Globus pallidus (tissue), 1 donor: ENCODE measurements around the gene STYXL2.

Experiments
- DNase-seq: peaks from one replicate; pipeline ENCODE4 v3.0.0-alpha.2; 2015; ENCODE audit warnings: low spot score

Gene STYXL2

GRCh38 chr1:167110586-167110985, 16.7 kb downstream of the STYXL2 start:
- DNase-seq: no peak

- no peak for DNase-seq
These were observed 18.2 kb downstream of the STYXL2 start for GRCh38 chr1:167111868-167112709.

- DNase-seq: no peak
These were observed 20.9 kb downstream of the STYXL2 start for GRCh38 chr1:167114725-167115124.

- DNase-seq: no peak
These were observed 21.8 kb downstream of the STYXL2 start for GRCh38 chr1:167115655-167116054.

GRCh38 chr1:167116174-167116573, 22.3 kb downstream of the STYXL2 start:
- no peak for DNase-seq

- no peak for DNase-seq
These were observed 23.4 kb downstream of the STYXL2 start for GRCh38 chr1:167117225-167117624.

GRCh38 chr1:167118188-167118587, 24.3 kb downstream of the STYXL2 start:
- DNase-seq: no peak

GRCh38 chr1:167119696-167120095, 25.8 kb downstream of the STYXL2 start:
- DNase-seq: peak; percentile 18

- no peak for DNase-seq
These were observed 27.0 kb downstream of the STYXL2 start for GRCh38 chr1:167120899-167121298.

- DNase-seq: peak; percentile 15
These were observed 27.7 kb downstream of the STYXL2 start for GRCh38 chr1:167121375-167122120.

GRCh38 chr1:167122121-167122480, 28.2 kb downstream of the STYXL2 start:
- DNase-seq: no peak

GRCh38 chr1:167122568-167122967, 28.7 kb downstream of the STYXL2 start:
- DNase-seq: no peak

- no peak for DNase-seq
These were observed 32.4 kb downstream of the STYXL2 start for GRCh38 chr1:167126317-167126716.

GRCh38 chr1:167126811-167127210, 32.9 kb downstream of the STYXL2 start:
- DNase-seq: no peak

- no peak for DNase-seq
These were observed 33.4 kb downstream of the STYXL2 start for GRCh38 chr1:167127236-167127635.

- no peak for DNase-seq
These were observed 33.8 kb downstream of the STYXL2 start for GRCh38 chr1:167127661-167128060.

GRCh38 chr1:167128261-167129227, 34.7 kb downstream of the STYXL2 start:
- DNase-seq: no peak

GRCh38 chr1:167130829-167131510, 37.1 kb downstream of the STYXL2 start:
- no peak for DNase-seq

- DNase-seq: no peak
These were observed 38.6 kb downstream of the STYXL2 start for GRCh38 chr1:167132301-167133010.

- DNase-seq: no peak
These were observed 41.5 kb downstream of the STYXL2 start for GRCh38 chr1:167135281-167135840.

GRCh38 chr1:167136191-167136614, 42.3 kb downstream of the STYXL2 start:
- DNase-seq: no peak
